GM06990 (cell line): ENCODE data around the gene LGR6.

Experiments used
- DNase-seq: peaks from one replicate; pipeline ENCODE4 v3.0.0-alpha.2; 2011; ENCODE audit not compliant: insufficient read length; ENCODE audit errors: extremely low read depth
- H3K27me3 ChIP-seq: replicated peaks from 2 replicates; pipeline ENCODE4 v1.6.0; 2011; ENCODE audit warnings: low read length; ENCODE audit not compliant: control insufficient read depth, insufficient read depth
- H3K36me3 ChIP-seq: 2 replicates; pipeline ENCODE4 v1.5.1; 2011; ENCODE audit warnings: low read length; ENCODE audit not compliant: control insufficient read depth, insufficient read depth
- H3K4me3 ChIP-seq: replicated peaks from 2 replicates; pipeline ENCODE4 v1.5.1; 2011; ENCODE audit warnings: low read depth, mild to moderate bottlenecking, control low read depth, low read length
- CTCF ChIP-seq: IDR thresholded peaks from 2 replicates; pipeline ENCODE4 v1.5.1; 2011; ENCODE audit warnings: low read length, control low read depth, mild to moderate bottlenecking, inconsistent platforms; ENCODE audit not compliant: insufficient read depth, poor library complexity, severe bottlenecking

The LGR6 gene

GRCh38 chr1:202275061-202275770 is 81.6 kb downstream of the LGR6 start:
- H3K4me3 ChIP-seq, result no peak overlapping the region
- no peak for DNase-seq
- no peak for TF ChIP-seq CTCF
- H3K27me3 ChIP-seq, result peaks cover 5% of the 10 kb centered on the region
- H3K36me3 ChIP-seq, result no peaks in the 10 kb centered on the region

- no peak for DNase-seq
- H3K4me3 ChIP-seq, result no peak overlapping the region
- no peak for TF ChIP-seq CTCF
- H3K36me3 ChIP-seq, result no peaks in the 10 kb centered on the region
- H3K27me3 ChIP-seq, result peaks cover 4% of the 10 kb centered on the region
These were observed 82.6 kb downstream of the LGR6 start for GRCh38 chr1:202276081-202276715.

- no peaks in the 10 kb centered on the region for H3K36me3 ChIP-seq
- no peak for TF ChIP-seq CTCF
- no peak overlapping the region for H3K4me3 ChIP-seq
- DNase-seq, result no peak
- H3K27me3 ChIP-seq, result peaks cover 4% of the 10 kb centered on the region
These were observed 83.3 kb downstream of the LGR6 start for GRCh38 chr1:202276920-202277319.

- no peak for DNase-seq
- Histone ChIP-seq H3K27me3 (peaks cover 4% of the 10 kb centered on the region), H3K36me3 (no peaks in the 10 kb centered on the region), H3K4me3 (no peak overlapping the region)
- no peak for TF ChIP-seq CTCF
These were observed 85.2 kb downstream of the LGR6 start for GRCh38 chr1:202278751-202279150.

GRCh38 chr1:202279806-202280205 is 86.2 kb downstream of the LGR6 start:
- Histone ChIP-seq H3K4me3 (no peak overlapping the region), H3K27me3 (peaks cover 4% of the 10 kb centered on the region), H3K36me3 (no peaks in the 10 kb centered on the region)
- DNase-seq, result no peak
- TF ChIP-seq CTCF, result no peak

GRCh38 chr1:202280595-202280994 is 87.0 kb downstream of the LGR6 start:
- Histone ChIP-seq H3K4me3 (no peak overlapping the region), H3K36me3 (no peaks in the 10 kb centered on the region), H3K27me3 (peaks cover 4% of the 10 kb centered on the region)
- DNase-seq, result no peak
- no peak for TF ChIP-seq CTCF
